ENCODE measurements around the gene LCE1E.

Gene LCE1E

GRCh38 chr1:152757747-152758146, 28.3 kb upstream of the LCE1E start, which contains the start of gene KPRP:
Gene KPRP (plus strand): TSS chr1:152758025. CDS start chr1:152759589, 1,564 bp downstream.
- H3K9me3 ChIP-seq (ENCODE audit: control insufficient read depth in 1 of 2, low read length in 2 of 2) = no peaks in the 10 kb centered on the region
- no peak within 1 kb of the TSS for H3K27ac ChIP-seq (ENCODE audit: low read length)
- no peaks in the 10 kb centered on the region for H3K36me3 ChIP-seq (ENCODE audit: control insufficient read depth in 1 of 2, insufficient read depth in 2 of 2, low read length in 2 of 2)
- no peaks in the 10 kb centered on the region for H3K4me1 ChIP-seq (ENCODE audit: control insufficient read depth in 1 of 2, insufficient read depth in 2 of 2, low read length in 2 of 2)
- H3K27me3 ChIP-seq (ENCODE audit: low read depth, low read length) = no peaks in the 10 kb centered on the region
- H3K4me3 ChIP-seq (ENCODE audit: low read depth in 1 of 2, low read length in 2 of 2) = no peak within 1 kb of the TSS

- H3K36me3 ChIP-seq (ENCODE audit: control insufficient read depth in 1 of 2, insufficient read depth in 2 of 2, low read length in 2 of 2) = no peaks in the 10 kb centered on the region
- H3K4me3 ChIP-seq (ENCODE audit: low read depth in 1 of 2, low read length in 2 of 2) = no peak overlapping the region
- H3K27me3 ChIP-seq (ENCODE audit: low read depth, low read length) = no peaks in the 10 kb centered on the region
- no peak overlapping the region for H3K27ac ChIP-seq (ENCODE audit: low read length)
- no peaks in the 10 kb centered on the region for H3K9me3 ChIP-seq (ENCODE audit: control insufficient read depth in 1 of 2, low read length in 2 of 2)
- H3K4me1 ChIP-seq (ENCODE audit: control insufficient read depth in 1 of 2, insufficient read depth in 2 of 2, low read length in 2 of 2) = no peaks in the 10 kb centered on the region
Observed at GRCh38 chr1:152758636-152759035, 27.4 kb upstream of the LCE1E start.

- H3K36me3 ChIP-seq (ENCODE audit: control insufficient read depth in 1 of 2, insufficient read depth in 2 of 2, low read length in 2 of 2) = no peaks in the 10 kb centered on the region
- H3K9me3 ChIP-seq (ENCODE audit: control insufficient read depth in 1 of 2, low read length in 2 of 2) = no peaks in the 10 kb centered on the region
- H3K4me1 ChIP-seq (ENCODE audit: control insufficient read depth in 1 of 2, insufficient read depth in 2 of 2, low read length in 2 of 2) = no peaks in the 10 kb centered on the region
- no peak overlapping the region for H3K4me3 ChIP-seq (ENCODE audit: low read depth in 1 of 2, low read length in 2 of 2)
- H3K27me3 ChIP-seq (ENCODE audit: low read depth, low read length) = no peaks in the 10 kb centered on the region
- no peak overlapping the region for H3K27ac ChIP-seq (ENCODE audit: low read length)
Observed at GRCh38 chr1:152759453-152760173, 26.4 kb upstream of the LCE1E start.

DNA sequence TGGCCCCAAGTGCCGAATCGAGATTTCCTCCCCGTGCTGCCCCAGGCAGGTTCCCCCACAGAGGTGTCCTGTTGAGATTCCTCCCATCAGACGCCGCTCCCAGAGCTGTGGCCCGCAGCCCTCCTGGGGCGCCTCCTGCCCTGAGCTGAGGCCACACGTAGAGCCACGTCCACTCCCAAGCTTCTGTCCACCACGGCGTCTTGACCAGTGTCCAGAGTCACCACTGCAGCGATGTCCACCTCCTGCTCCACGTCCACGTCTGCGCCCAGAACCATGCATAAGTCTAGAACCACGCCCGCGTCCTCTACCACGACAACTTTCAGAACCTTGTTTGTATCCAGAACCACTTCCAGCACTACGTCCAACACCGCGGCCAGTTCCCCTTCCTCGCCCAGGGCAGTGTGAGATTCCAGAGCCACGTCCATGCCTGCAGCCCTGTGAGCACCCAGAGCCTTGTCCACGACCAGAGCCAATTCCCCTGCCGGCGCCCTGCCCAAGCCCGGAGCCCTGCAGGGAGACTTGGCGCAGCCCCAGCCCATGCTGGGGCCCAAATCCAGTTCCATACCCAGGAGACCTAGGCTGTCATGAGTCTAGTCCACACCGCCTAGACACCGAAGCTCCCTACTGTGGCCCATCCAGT, 25.4 kb upstream of the LCE1E start:
- Histone ChIP-seq H3K27ac (ENCODE audit: low read length) (no peak overlapping the region), H3K36me3 (ENCODE audit: control insufficient read depth in 1 of 2, insufficient read depth in 2 of 2, low read length in 2 of 2) (no peaks in the 10 kb centered on the region), H3K27me3 (ENCODE audit: low read depth, low read length) (no peaks in the 10 kb centered on the region), H3K4me3 (ENCODE audit: low read depth in 1 of 2, low read length in 2 of 2) (no peak overlapping the region), H3K4me1 (ENCODE audit: control insufficient read depth in 1 of 2, insufficient read depth in 2 of 2, low read length in 2 of 2) (no peaks in the 10 kb centered on the region), H3K9me3 (ENCODE audit: control insufficient read depth in 1 of 2, low read length in 2 of 2) (no peaks in the 10 kb centered on the region)

DNA sequence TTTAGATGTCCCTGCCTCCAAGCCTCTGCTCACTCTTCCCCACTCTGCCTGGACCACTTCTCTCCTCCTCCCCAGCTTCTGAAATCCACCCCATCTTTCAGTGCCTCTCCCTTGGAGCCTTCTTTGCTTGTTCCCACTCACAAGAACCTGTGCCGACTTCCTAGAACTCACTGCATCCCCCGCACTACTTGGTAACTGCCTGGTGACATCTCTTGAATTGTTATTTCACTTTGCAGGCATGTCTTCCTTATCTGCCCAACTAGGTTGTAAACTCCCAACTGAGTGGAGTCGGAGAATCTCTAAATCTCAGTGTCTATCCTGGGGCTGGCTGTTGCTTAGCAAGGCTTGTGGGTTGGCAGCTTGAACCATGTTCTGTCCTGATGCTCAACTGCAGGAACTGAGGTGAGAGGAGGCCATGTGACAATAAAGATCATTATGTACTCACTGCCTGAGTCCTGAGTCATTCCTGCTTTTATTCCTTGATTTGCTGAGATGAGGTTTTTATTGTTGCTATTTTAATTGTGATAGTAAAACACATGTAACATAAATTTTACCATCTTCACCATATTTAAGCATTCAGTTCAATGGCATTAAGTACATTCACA, 24.3 kb upstream of the LCE1E start:
- Histone ChIP-seq H3K9me3 (ENCODE audit: control insufficient read depth in 1 of 2, low read length in 2 of 2) (no peaks in the 10 kb centered on the region), H3K27me3 (ENCODE audit: low read depth, low read length) (no peaks in the 10 kb centered on the region), H3K27ac (ENCODE audit: low read length) (no peak overlapping the region), H3K4me1 (ENCODE audit: control insufficient read depth in 1 of 2, insufficient read depth in 2 of 2, low read length in 2 of 2) (no peaks in the 10 kb centered on the region), H3K36me3 (ENCODE audit: control insufficient read depth in 1 of 2, insufficient read depth in 2 of 2, low read length in 2 of 2) (no peaks in the 10 kb centered on the region), H3K4me3 (ENCODE audit: low read depth in 1 of 2, low read length in 2 of 2) (no peak overlapping the region)

DNA sequence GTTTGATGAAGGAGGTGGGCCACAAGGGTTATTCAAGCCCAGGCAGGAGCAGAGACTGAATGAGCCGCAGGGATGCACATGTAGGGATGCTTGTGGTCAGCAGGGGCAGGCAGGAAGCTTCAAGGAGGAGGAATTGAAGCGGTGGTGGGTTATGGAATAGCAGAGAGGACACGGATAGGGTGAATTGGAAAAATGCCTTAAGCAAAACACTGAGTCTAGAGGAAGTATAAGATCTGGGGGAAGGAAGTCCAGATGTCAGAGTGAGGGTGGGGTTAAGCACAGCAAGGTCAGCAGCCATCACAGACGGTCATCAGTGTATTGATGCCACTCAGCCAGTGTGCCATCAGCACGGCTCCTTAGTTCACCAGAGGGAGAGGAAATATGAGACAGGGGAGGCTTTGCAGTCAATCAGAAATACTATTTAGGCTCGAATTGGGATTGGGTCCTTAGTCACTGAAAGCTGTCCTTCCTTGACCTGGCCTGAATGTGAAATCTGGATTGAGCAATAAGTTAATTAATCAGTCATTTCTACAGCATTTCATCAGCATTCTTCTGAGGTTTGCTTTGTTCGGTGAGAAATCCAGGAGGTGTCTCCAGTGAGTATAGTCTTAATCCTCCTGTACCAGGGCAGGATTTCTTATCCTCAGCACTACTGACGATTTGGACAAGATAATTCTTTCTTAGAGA, 17.1 kb upstream of the LCE1E start:
- no peaks in the 10 kb centered on the region for H3K9me3 ChIP-seq (ENCODE audit: control insufficient read depth in 1 of 2, low read length in 2 of 2)

GRCh38 chr1:152770411-152770810, 15.6 kb upstream of the LCE1E start:
- H3K9me3 ChIP-seq (ENCODE audit: control insufficient read depth in 1 of 2, low read length in 2 of 2) = no peaks in the 10 kb centered on the region
- no peaks in the 10 kb centered on the region for H3K27me3 ChIP-seq (ENCODE audit: low read depth, low read length)
- H3K4me1 ChIP-seq (ENCODE audit: control insufficient read depth in 1 of 2, insufficient read depth in 2 of 2, low read length in 2 of 2) = no peaks in the 10 kb centered on the region
- H3K4me3 ChIP-seq (ENCODE audit: low read depth in 1 of 2, low read length in 2 of 2) = no peak overlapping the region
- H3K36me3 ChIP-seq (ENCODE audit: control insufficient read depth in 1 of 2, insufficient read depth in 2 of 2, low read length in 2 of 2) = no peaks in the 10 kb centered on the region
- no peak overlapping the region for H3K27ac ChIP-seq (ENCODE audit: low read length)

More for the DNA sequence above, 17.1 kb upstream of the LCE1E start:
- Histone ChIP-seq H3K27me3 (ENCODE audit: low read depth, low read length) (no peaks in the 10 kb centered on the region), H3K27ac (ENCODE audit: low read length) (no peak overlapping the region), H3K36me3 (ENCODE audit: control insufficient read depth in 1 of 2, insufficient read depth in 2 of 2, low read length in 2 of 2) (no peaks in the 10 kb centered on the region), H3K4me1 (ENCODE audit: control insufficient read depth in 1 of 2, insufficient read depth in 2 of 2, low read length in 2 of 2) (no peaks in the 10 kb centered on the region), H3K4me3 (ENCODE audit: low read depth in 1 of 2, low read length in 2 of 2) (no peak overlapping the region)

- H3K36me3 ChIP-seq (ENCODE audit: control insufficient read depth in 1 of 2, insufficient read depth in 2 of 2, low read length in 2 of 2) = no peaks in the 10 kb centered on the region
- no peak within 1 kb of the TSS for H3K4me3 ChIP-seq (ENCODE audit: low read depth in 1 of 2, low read length in 2 of 2)
- H3K27me3 ChIP-seq (ENCODE audit: low read depth, low read length) = no peaks in the 10 kb centered on the region
- H3K4me1 ChIP-seq (ENCODE audit: control insufficient read depth in 1 of 2, insufficient read depth in 2 of 2, low read length in 2 of 2) = no peaks in the 10 kb centered on the region
- peaks cover 0 to 3% of the 10 kb centered on the region in 2 donors for H3K9me3 ChIP-seq (ENCODE audit: control insufficient read depth in 1 of 2, low read length in 2 of 2)
- H3K27ac ChIP-seq (ENCODE audit: low read length) = no peak within 1 kb of the TSS
Observed at GRCh38 chr1:152774875-152775274, 11.2 kb upstream of the LCE1E start, which contains the start of gene LCE1F. Gene LCE1F (plus strand): TSS chr1:152775140. CDS start chr1:152776372, 1,232 bp downstream.

DNA sequence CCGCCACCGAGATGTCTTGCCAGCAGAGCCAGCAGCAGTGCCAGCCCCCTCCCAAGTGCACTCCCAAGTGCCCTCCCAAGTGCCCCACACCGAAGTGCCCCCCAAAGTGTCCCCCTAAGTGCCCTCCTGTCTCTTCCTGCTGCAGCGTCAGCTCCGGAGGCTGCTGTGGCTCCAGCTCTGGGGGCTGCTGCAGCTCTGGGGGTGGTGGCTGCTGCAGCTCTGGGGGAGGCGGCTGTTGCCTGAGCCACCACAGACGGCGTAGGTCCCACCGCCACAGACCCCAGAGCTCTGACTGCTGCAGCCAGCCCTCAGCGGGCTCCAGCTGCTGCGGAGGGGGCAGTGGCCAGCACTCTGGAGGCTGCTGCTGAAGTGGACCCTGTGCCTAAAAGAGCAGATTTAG, 9.7 kb upstream of the LCE1E start:
- H3K9me3 ChIP-seq (ENCODE audit: control insufficient read depth in 1 of 2, low read length in 2 of 2) = peaks cover 0 to 3% of the 10 kb centered on the region in 2 donors
- no peaks in the 10 kb centered on the region for H3K4me1 ChIP-seq (ENCODE audit: control insufficient read depth in 1 of 2, insufficient read depth in 2 of 2, low read length in 2 of 2)
- no peaks in the 10 kb centered on the region for H3K36me3 ChIP-seq (ENCODE audit: control insufficient read depth in 1 of 2, insufficient read depth in 2 of 2, low read length in 2 of 2)
- H3K27ac ChIP-seq (ENCODE audit: low read length) = no peak overlapping the region
- no peaks in the 10 kb centered on the region for H3K27me3 ChIP-seq (ENCODE audit: low read depth, low read length)
- no peak overlapping the region for H3K4me3 ChIP-seq (ENCODE audit: low read depth in 1 of 2, low read length in 2 of 2)

DNA sequence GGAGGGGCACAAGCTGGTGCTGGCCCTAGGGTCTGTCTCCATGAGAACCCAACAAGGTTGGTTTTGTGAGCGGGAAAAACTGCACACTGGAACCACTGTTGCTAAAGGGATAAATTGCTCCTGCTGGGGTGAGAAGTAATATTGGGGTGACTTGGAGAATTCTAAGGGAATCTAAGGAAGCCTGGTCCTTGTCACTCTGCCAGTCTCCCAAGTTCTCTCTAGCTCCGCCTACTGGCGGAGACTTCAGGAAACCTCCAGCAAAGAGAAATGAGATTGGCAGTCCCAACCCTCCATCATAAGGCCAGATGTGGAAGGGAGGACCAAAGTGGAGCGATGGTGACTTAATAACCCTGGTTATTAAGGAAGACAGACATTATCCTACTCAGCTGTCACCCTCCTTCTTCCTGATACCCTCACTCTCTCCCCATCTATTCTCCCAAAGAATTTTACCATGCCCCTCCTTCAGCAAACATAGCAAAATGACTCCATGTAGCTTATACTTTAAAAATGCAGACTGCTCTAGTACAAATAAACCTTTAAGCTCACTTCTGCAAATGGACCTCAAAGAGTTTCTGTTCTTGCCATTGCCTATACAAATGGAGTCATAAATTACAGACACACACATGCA, 8.4 kb upstream of the LCE1E start:
- Histone ChIP-seq H3K4me3 (ENCODE audit: low read depth in 1 of 2, low read length in 2 of 2) (no peak overlapping the region), H3K27ac (ENCODE audit: low read length) (no peak overlapping the region), H3K9me3 (ENCODE audit: control insufficient read depth in 1 of 2, low read length in 2 of 2) (peaks cover 0 to 3% of the 10 kb centered on the region in 2 donors), H3K4me1 (ENCODE audit: control insufficient read depth in 1 of 2, insufficient read depth in 2 of 2, low read length in 2 of 2) (no peaks in the 10 kb centered on the region), H3K36me3 (ENCODE audit: control insufficient read depth in 1 of 2, insufficient read depth in 2 of 2, low read length in 2 of 2) (no peaks in the 10 kb centered on the region), H3K27me3 (ENCODE audit: low read depth, low read length) (no peaks in the 10 kb centered on the region)

- no peaks in the 10 kb centered on the region for H3K27me3 ChIP-seq (ENCODE audit: low read depth, low read length)
- no peak overlapping the region for H3K27ac ChIP-seq (ENCODE audit: low read length)
Observed at GRCh38 chr1:152783095-152783494, 3.0 kb upstream of the LCE1E start.

More at GRCh38 chr1:152783095-152783494, 3.0 kb upstream of the LCE1E start:
- Histone ChIP-seq H3K36me3 (ENCODE audit: control insufficient read depth in 1 of 2, insufficient read depth in 2 of 2, low read length in 2 of 2) (no peaks in the 10 kb centered on the region), H3K4me3 (ENCODE audit: low read depth in 1 of 2, low read length in 2 of 2) (no peak overlapping the region), H3K9me3 (ENCODE audit: control insufficient read depth in 1 of 2, low read length in 2 of 2) (no peaks in the 10 kb centered on the region), H3K4me1 (ENCODE audit: control insufficient read depth in 1 of 2, insufficient read depth in 2 of 2, low read length in 2 of 2) (no peaks in the 10 kb centered on the region)
